Stimulated activated naive B cell treated with anti-CD40 and anti-IgM and Interleukin-4, amounts not matched to agents 10 μg/mL and 1 μg/mL and 100 μg/mL, for 72 hours (primary cell): ENCODE data around the gene RASSF7.

Source experiments
- ATAC-seq, 2 donors: fragments of 150-1000 bp; cut with Tn5 transposase; replicated peaks; 2 replicates each; pipeline ENCODE4 v1.10.0; 2021; ENCODE audit warnings: moderate library complexity in 1 of 2
- DNase-seq: peaks from one replicate; pipeline ENCODE4 v3.0.0; 2021
- H3K27ac Mint-ChIP-seq: one replicate; pipeline ENCODE4 v1.8.0; 2022; ENCODE audit warnings: mild to moderate bottlenecking, mixed read lengths
- H3K27me3 Mint-ChIP-seq, 2 donors: one replicate each; pipeline ENCODE4 v1.8.0; 2022; ENCODE audit warnings: mixed read lengths in 2 of 2
- H3K36me3 Mint-ChIP-seq, 2 donors: one replicate each; pipeline ENCODE4 v1.8.0; 2022; ENCODE audit warnings: mixed read lengths in 2 of 2, mild to moderate bottlenecking in 1 of 2
- H3K4me1 Mint-ChIP-seq, 2 donors: one replicate each; pipeline ENCODE4 v1.8.0; 2022; ENCODE audit warnings: mixed read lengths in 2 of 2, mild to moderate bottlenecking in 1 of 2
- H3K4me3 Mint-ChIP-seq, 2 donors: one replicate each; pipeline ENCODE4 v1.8.0; 2022; ENCODE audit warnings: mild to moderate bottlenecking in 2 of 2, mixed read lengths in 2 of 2, moderate library complexity in 1 of 2
- H3K9me3 Mint-ChIP-seq, 2 donors: one replicate each; pipeline ENCODE4 v1.8.0; 2022; ENCODE audit warnings: mixed read lengths in 2 of 2, mild to moderate bottlenecking in 1 of 2

The RASSF7 gene

GRCh38 chr11:605286-606129 is 44.7 kb downstream of the RASSF7 start:
- Mint-ChIP-seq H3K36me3 (peaks cover 36 to 39% of the 10 kb centered on the region in 2 donors), H3K4me3 (no peak overlapping the region), H3K27me3 (no peaks in the 10 kb centered on the region), H3K4me1 (no peaks in the 10 kb centered on the region), H3K27ac (peak overlapping the region; percentile 37), H3K9me3 (no peaks in the 10 kb centered on the region)
- ATAC-seq (no peak), DNase-seq (no peak)

- Mint-ChIP-seq H3K4me1 (no peaks in the 10 kb centered on the region), H3K27me3 (no peaks in the 10 kb centered on the region), H3K9me3 (no peaks in the 10 kb centered on the region), H3K27ac (no peak overlapping the region), H3K36me3 (peaks cover 41% of the 10 kb centered on the region in 2 donors), H3K4me3 (no peak overlapping the region)
- DNase-seq (no peak), ATAC-seq (no peak)
These were observed 45.5 kb downstream of the RASSF7 start for GRCh38 chr11:606245-606644.

- Mint-ChIP-seq H3K36me3 (peaks cover 34 to 37% of the 10 kb centered on the region in 2 donors), H3K27me3 (no peaks in the 10 kb centered on the region), H3K4me3 (no peak overlapping the region), H3K4me1 (peaks cover under 1 to 3% of the 10 kb centered on the region in 2 donors), H3K27ac (peak overlapping the region; percentile 11), H3K9me3 (no peaks in the 10 kb centered on the region)
- ATAC-seq (no peak), DNase-seq (no peak)
These were observed 46.4 kb downstream of the RASSF7 start for GRCh38 chr11:607020-607780.

GRCh38 chr11:607971-608659 is 47.3 kb downstream of the RASSF7 start:
- H3K36me3 Mint-ChIP-seq: peaks cover 38 to 41% of the 10 kb centered on the region in 2 donors
- no peaks in the 10 kb centered on the region for H3K9me3 Mint-ChIP-seq
- no peaks in the 10 kb centered on the region for H3K27me3 Mint-ChIP-seq
- DNase-seq (no peak), ATAC-seq (no peak)
- peak overlapping the region; percentile 80 for H3K27ac Mint-ChIP-seq
- H3K4me3 Mint-ChIP-seq: no peak overlapping the region
- H3K4me1 Mint-ChIP-seq: peaks cover 3 to 10% of the 10 kb centered on the region in 2 donors

- H3K27ac Mint-ChIP-seq: no peak overlapping the region
- peaks cover 38 to 44% of the 10 kb centered on the region in 2 donors for H3K36me3 Mint-ChIP-seq
- H3K9me3 Mint-ChIP-seq: no peaks in the 10 kb centered on the region
- no peaks in the 10 kb centered on the region for H3K27me3 Mint-ChIP-seq
- no peak overlapping the region for H3K4me3 Mint-ChIP-seq
- ATAC-seq (no peak), DNase-seq (no peak)
- peaks cover 4 to 17% of the 10 kb centered on the region in 2 donors for H3K4me1 Mint-ChIP-seq
These were observed 48.1 kb downstream of the RASSF7 start for GRCh38 chr11:608791-609251.

- ATAC-seq (no peak), DNase-seq (no peak)
- Mint-ChIP-seq H3K9me3 (no peaks in the 10 kb centered on the region), H3K4me3 (no peak overlapping the region), H3K27me3 (no peaks in the 10 kb centered on the region), H3K4me1 (peaks cover 8 to 22% of the 10 kb centered on the region in 2 donors), H3K27ac (no peak overlapping the region), H3K36me3 (peaks cover 36 to 39% of the 10 kb centered on the region in 2 donors)
These were observed 48.6 kb downstream of the RASSF7 start for GRCh38 chr11:609341-609811.

- no peak for DNase-seq
- peaks cover 32 to 35% of the 10 kb centered on the region in 2 donors for H3K36me3 Mint-ChIP-seq
- peak overlapping the region; percentile 56 for H3K27ac Mint-ChIP-seq
- no peaks in the 10 kb centered on the region for H3K27me3 Mint-ChIP-seq
- H3K4me1 Mint-ChIP-seq: peaks cover 9 to 28% of the 10 kb centered on the region in 2 donors
- H3K4me3 Mint-ChIP-seq: no peak overlapping the region
- ATAC-seq: no peak
- H3K9me3 Mint-ChIP-seq: no peaks in the 10 kb centered on the region
These were observed 49.5 kb downstream of the RASSF7 start for GRCh38 chr11:610146-610801.

- Mint-ChIP-seq H3K9me3 (no peaks in the 10 kb centered on the region), H3K4me1 (peaks cover 10 to 32% of the 10 kb centered on the region in 2 donors), H3K27ac (peak overlapping the region; percentile 62), H3K4me3 (no peak overlapping the region), H3K27me3 (no peaks in the 10 kb centered on the region), H3K36me3 (peaks cover 31 to 34% of the 10 kb centered on the region in 2 donors)
- DNase-seq (no peak), ATAC-seq (no peak)
These were observed 50.5 kb downstream of the RASSF7 start for GRCh38 chr11:611001-611996.

GRCh38 chr11:612201-612960 is 51.6 kb downstream of the RASSF7 start:
- no peak for ATAC-seq
- H3K36me3 Mint-ChIP-seq: peaks cover 27 to 28% of the 10 kb centered on the region in 2 donors
- peak overlapping the region; percentile 88 for H3K27ac Mint-ChIP-seq
- H3K27me3 Mint-ChIP-seq: no peaks in the 10 kb centered on the region
- no peak for DNase-seq
- H3K4me3 Mint-ChIP-seq: peak overlapping the region; percentile 36 to 37
- peaks cover 15 to 41% of the 10 kb centered on the region in 2 donors for H3K4me1 Mint-ChIP-seq
- no peaks in the 10 kb centered on the region for H3K9me3 Mint-ChIP-seq

GRCh38 chr11:612961-613300 is 52.2 kb downstream of the RASSF7 start:
- H3K27me3 Mint-ChIP-seq: no peaks in the 10 kb centered on the region
- no peak overlapping the region for H3K4me3 Mint-ChIP-seq
- H3K4me1 Mint-ChIP-seq: peaks cover 15 to 41% of the 10 kb centered on the region in 2 donors
- ATAC-seq (no peak), DNase-seq (no peak)
- peaks cover 24 to 28% of the 10 kb centered on the region in 2 donors for H3K36me3 Mint-ChIP-seq
- H3K9me3 Mint-ChIP-seq: no peaks in the 10 kb centered on the region
- H3K27ac Mint-ChIP-seq: no peak overlapping the region

GRCh38 chr11:613369-613968 is 52.7 kb downstream of the RASSF7 start:
- DNase-seq: no peak
- ATAC-seq: no peak
- peaks cover 15 to 41% of the 10 kb centered on the region in 2 donors for H3K4me1 Mint-ChIP-seq
- H3K27me3 Mint-ChIP-seq: no peaks in the 10 kb centered on the region
- no peaks in the 10 kb centered on the region for H3K9me3 Mint-ChIP-seq
- H3K36me3 Mint-ChIP-seq: peaks cover 23 to 29% of the 10 kb centered on the region in 2 donors
- H3K4me3 Mint-ChIP-seq: peak overlapping the region in 1 of 2 donors; percentile 6
- H3K27ac Mint-ChIP-seq: peak overlapping the region; percentile 42
